Nephron progenitor cell (in vitro differentiated cells): Measurements from ENCODE around the gene LILRB4.

Experiments
- DNase-seq: peaks from one replicate; pipeline ENCODE4 v3.0.0; 2021
- H3K27ac Mint-ChIP-seq: 2 replicates; pipeline ENCODE4 v1.8.0; 2021; ENCODE audit warnings: mild to moderate bottlenecking, moderate library complexity, mixed read lengths
- H3K27me3 Mint-ChIP-seq: 2 replicates; pipeline ENCODE4 v1.8.0; 2021; ENCODE audit warnings: mild to moderate bottlenecking, low read depth, mixed read lengths; ENCODE audit not compliant: poor library complexity
- H3K36me3 Mint-ChIP-seq: 2 replicates; pipeline ENCODE4 v1.8.0; 2021; ENCODE audit warnings: low read depth, mixed read lengths
- H3K4me1 Mint-ChIP-seq: 2 replicates; pipeline ENCODE4 v1.8.0; 2021; ENCODE audit warnings: mixed read lengths
- H3K4me3 Mint-ChIP-seq: 2 replicates; pipeline ENCODE4 v1.8.0; 2021; ENCODE audit warnings: mild to moderate bottlenecking, moderate library complexity, mixed read lengths
- H3K9me3 Mint-ChIP-seq: 2 replicates; pipeline ENCODE4 v1.8.0; 2021; ENCODE audit warnings: mild to moderate bottlenecking, moderate library complexity, mixed read lengths
- CTCF ChIP-seq: fragments of 200-600 bp; sonication (generic); IDR thresholded peaks from 2 replicates; pipeline ENCODE4 v1.5.0; 2021; ENCODE audit warnings: antibody characterized with exemption

Gene LILRB4

GRCh38 chr19:54653181-54653809, 9.5 kb upstream of the LILRB4 start:
- TF ChIP-seq CTCF, result no peak
- no peak overlapping the region for H3K27ac Mint-ChIP-seq
- H3K27me3 Mint-ChIP-seq, result peaks cover 15% of the 10 kb centered on the region
- DNase-seq, result no peak
- no peak overlapping the region for H3K4me3 Mint-ChIP-seq
- peaks cover 86% of the 10 kb centered on the region for H3K9me3 Mint-ChIP-seq
- H3K36me3 Mint-ChIP-seq, result no peaks in the 10 kb centered on the region
- no peaks in the 10 kb centered on the region for H3K4me1 Mint-ChIP-seq

DNA sequence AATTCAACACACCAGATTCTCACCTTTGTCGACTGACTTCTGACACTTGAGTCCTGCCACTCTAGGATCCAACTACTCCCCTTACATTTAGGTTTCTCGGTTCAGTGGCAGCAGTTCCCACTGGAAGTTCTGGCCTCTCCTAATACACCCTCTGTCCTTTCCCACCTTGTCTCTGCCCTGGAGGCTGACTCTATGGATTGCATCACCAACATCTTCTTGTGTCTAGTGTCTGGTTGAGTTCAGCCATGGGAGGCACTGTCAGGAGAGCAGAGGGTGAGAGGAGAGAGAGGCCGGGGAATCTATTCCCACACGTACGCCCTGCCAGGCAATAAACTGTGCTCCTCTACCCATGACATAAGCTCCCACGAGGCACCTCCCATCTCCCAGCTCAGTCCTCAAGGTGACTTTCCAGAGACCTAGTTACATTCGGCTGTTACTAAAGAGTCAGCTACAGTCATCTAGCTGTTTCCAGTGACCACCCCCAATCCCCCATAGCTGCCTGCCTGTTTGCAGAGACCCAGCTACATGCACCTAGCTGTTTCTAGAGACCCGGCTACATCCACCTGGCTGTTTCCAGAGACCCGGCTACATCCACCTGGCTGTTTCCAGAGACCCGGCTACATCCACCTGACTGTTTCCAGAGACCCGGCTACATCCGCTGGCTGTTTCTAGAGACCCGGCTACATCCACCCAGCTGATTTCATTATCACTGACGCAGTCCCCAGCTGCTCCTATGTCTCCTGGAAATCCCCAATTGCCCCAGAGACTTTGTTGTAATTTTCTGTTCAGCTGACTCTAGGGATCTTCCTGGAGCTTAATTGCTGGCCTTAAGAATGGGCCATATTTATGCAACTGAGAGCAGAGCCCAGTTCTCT, 8.1 kb upstream of the LILRB4 start:
- Mint-ChIP-seq H3K36me3 (no peaks in the 10 kb centered on the region), H3K9me3 (peaks cover 86% of the 10 kb centered on the region), H3K27me3 (peaks cover 16% of the 10 kb centered on the region), H3K27ac (no peak overlapping the region), H3K4me1 (no peaks in the 10 kb centered on the region), H3K4me3 (no peak overlapping the region)
- DNase-seq, result no peak
- no peak for TF ChIP-seq CTCF

- Mint-ChIP-seq H3K27ac (no peak overlapping the region), H3K27me3 (peaks cover 11% of the 10 kb centered on the region), H3K36me3 (peaks cover 5% of the 10 kb centered on the region), H3K9me3 (peaks cover 99% of the 10 kb centered on the region), H3K4me3 (no peak overlapping the region), H3K4me1 (no peaks in the 10 kb centered on the region)
- no peak for DNase-seq
- TF ChIP-seq CTCF, result no peak
Measured at GRCh38 chr19:54659300-54659699, 3.5 kb upstream of the LILRB4 start.

DNA sequence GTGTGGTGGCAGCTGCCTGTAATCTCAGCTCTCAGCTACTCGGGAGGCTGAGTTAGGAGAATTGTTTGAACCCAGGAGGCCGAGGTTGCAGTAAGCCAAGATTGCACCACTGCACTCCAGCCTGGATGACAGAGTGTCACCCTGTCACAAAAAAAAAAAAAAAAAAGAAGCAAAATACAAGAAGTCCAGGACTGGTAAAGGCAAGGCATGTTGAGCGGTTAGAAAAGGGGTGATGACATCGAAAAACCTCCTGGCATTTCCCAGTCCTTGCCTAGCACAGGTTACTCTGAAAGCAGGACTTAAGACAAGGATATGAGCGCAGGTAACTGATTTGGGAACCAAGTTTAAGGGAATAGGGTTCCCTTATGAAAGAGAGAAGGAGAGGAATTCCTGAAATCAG, 2.5 kb upstream of the LILRB4 start:
- DNase-seq, result no peak
- H3K27ac Mint-ChIP-seq, result no peak overlapping the region
- peaks cover 96% of the 10 kb centered on the region for H3K9me3 Mint-ChIP-seq
- H3K36me3 Mint-ChIP-seq, result peaks cover 5% of the 10 kb centered on the region
- TF ChIP-seq CTCF, result no peak
- no peak overlapping the region for H3K4me3 Mint-ChIP-seq
- no peaks in the 10 kb centered on the region for H3K4me1 Mint-ChIP-seq
- H3K27me3 Mint-ChIP-seq, result peaks cover 11% of the 10 kb centered on the region

- H3K4me3 Mint-ChIP-seq, result no peak overlapping the region
- H3K4me1 Mint-ChIP-seq, result no peaks in the 10 kb centered on the region
- peaks cover 11% of the 10 kb centered on the region for H3K27me3 Mint-ChIP-seq
- DNase-seq, result no peak
- TF ChIP-seq CTCF, result no peak
- peaks cover 5% of the 10 kb centered on the region for H3K36me3 Mint-ChIP-seq
- peaks cover 94% of the 10 kb centered on the region for H3K9me3 Mint-ChIP-seq
- no peak overlapping the region for H3K27ac Mint-ChIP-seq
Measured at GRCh38 chr19:54660964-54661363, 1.8 kb upstream of the LILRB4 start.
